SH-SY5Y (cell line): ENCODE results near the gene STUB1.

ENCODE experiments used
- GATA2 ChIP-seq: IDR thresholded peaks from 2 replicates; pipeline ENCODE4 v1.6.1; 2011; ENCODE audit warnings: mild to moderate bottlenecking, low read depth, low read length
- GATA3 ChIP-seq: IDR thresholded peaks from 2 replicates; pipeline ENCODE4 v1.6.1; 2011; ENCODE audit warnings: low read depth, mild to moderate bottlenecking, low read length, moderate library complexity

DNA sequence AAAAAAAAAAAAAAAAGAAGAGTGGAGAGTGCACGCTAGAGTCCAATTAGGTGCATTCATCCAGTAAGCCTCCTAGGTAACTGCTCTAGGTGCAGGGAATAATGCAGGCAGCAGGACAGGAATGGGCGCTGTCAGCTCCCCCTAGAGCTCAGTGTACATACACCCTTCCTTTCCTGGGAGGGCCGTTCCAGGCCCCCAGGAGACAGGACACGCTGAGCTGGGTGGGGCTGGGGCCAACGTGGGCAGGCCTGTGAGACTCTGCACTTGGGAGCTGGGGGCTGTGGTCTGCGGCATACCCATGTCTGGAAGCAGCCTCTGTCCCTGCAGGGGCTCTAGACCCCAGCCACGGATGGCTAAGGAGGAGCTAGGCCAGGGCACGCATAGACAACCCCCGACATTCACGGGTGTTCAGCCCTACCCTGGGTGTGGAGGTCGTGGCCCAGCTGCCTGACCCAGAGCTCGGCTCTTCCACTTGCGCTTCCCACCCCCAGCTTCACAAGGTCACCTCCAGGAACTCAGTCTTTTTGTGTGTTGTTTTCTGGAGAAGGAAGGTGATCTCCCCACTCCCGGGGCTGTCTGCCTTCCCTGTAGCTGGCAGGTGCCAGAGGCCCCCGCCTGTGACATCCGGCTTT lies 39.7 kb downstream of the STUB1 start:
- no peak for TF ChIP-seq GATA3
- no peak for TF ChIP-seq GATA2
